ENCODE results near the gene KLF3.

The KLF3 gene

GRCh38 chr4:38656111-38656510 lies 7.9 kb upstream of the KLF3 start:
- no peak for DNase-seq (ENCODE audit: low spot score)

- no peak for DNase-seq (ENCODE audit: low spot score)
Measured at GRCh38 chr4:38659346-38659745, 4.7 kb upstream of the KLF3 start.

GRCh38 chr4:38660838-38661237 lies 3.2 kb upstream of the KLF3 start:
- no peak for DNase-seq (ENCODE audit: low spot score)

- no peak for DNase-seq (ENCODE audit: low spot score)
Measured at GRCh38 chr4:38661371-38661770, 2.6 kb upstream of the KLF3 start.

- no peak for DNase-seq (ENCODE audit: low spot score)
Measured at GRCh38 chr4:38662522-38663089, 1.4 kb upstream of the KLF3 start.

DNA sequence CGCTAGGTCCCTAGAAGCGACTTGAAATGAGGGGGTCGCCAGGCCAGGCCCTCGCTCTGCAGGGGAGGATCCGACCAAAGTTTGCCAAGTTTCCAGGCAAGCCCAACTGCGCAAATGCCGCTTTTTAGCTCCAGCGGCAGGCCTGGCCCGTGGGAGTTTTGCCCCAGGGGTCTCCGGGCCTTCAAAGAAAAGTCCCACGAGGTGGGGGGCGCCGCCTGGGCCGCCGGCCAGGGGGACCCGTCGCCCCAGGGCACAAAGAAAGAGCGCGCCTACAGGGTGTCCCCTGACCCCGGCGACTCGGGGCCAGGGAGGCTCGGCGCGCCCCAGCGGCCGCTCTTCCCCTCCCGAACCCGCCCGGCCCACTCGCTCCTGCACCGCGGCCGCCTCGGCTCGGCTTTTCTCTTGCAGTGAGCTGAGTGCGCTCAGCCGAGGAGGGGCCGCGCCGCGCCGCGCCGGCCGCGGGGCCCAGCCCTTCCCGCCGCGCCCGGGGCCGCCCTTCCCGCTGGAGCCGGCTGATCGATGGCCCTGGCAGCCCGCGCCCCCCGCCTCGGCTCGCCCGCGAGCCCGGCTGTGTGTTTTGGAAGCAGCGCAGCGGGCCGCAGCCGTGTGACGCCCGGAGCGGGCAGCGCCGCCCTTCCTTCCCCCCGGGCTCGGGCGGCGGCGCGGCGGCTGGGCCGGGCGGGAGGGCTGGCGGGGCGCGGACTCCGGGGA lies 754 bp upstream of the KLF3 start:
- no peak for DNase-seq (ENCODE audit: low spot score)

GRCh38 chr4:38664706-38665401 lies 855 bp downstream of the KLF3 start:
- DNase-seq (ENCODE audit: low spot score), result peak; percentile 62

- DNase-seq (ENCODE audit: low spot score), result no peak
Measured at GRCh38 chr4:38665551-38666411, 1.8 kb downstream of the KLF3 start.

DNA sequence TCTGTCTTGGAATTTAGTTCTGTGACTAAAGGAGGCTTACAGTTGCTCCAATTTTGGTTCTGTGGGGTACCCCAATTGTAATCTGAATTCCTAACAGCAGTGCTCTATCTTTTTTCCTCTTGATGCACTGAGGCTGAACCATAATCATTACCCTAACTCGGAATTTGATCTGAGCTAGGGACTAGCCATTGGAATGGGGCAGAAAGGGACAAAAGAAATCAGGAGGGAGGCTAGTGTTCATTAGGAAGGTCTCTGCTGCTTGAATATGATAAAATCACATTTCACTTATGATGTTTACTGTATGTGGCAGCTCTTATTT lies 2.7 kb downstream of the KLF3 start:
- DNase-seq (ENCODE audit: low spot score), result no peak

DNA sequence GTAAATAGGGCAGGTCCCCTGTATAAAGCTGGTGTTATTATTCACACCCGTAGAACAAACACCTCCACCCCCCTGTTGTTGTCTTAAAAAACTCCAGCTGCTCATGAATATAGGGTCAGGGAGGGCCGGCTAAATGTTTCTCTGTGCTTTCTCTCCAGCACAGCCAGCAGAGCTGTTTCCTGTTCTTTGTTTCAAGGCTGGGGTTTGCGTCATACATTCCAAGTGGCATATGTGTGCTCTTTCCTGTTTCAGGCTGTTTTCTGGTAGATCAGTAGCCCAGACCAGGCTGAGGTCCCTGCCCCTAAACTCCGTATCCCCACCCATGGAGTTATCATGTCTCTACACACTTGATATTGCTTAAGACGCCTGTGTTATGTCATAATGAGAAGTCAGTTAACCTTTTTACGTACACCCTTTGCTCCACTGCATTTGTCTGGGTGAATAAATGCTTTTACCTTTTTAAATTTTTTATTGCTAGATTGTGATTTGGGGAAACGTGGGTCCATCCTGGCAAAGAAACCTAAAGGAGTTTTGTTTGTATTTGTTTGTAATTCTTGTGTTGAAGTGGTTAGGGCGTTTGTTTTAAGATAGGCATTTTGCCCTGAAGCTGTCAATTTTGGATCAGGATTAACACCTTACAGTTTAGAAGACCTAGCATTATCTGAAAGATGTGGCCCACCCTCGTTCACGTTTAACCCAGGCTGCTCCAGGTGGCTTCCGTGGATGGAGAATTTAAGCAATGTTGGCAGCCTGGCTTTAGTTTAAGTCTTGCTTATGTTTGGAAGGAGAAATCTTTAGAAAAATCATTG lies 3.3 kb downstream of the KLF3 start:
- DNase-seq (ENCODE audit: low spot score), result peak; percentile 98

- no peak for DNase-seq (ENCODE audit: low spot score)
Measured at GRCh38 chr4:38668203-38668971, 4.4 kb downstream of the KLF3 start.

DNA sequence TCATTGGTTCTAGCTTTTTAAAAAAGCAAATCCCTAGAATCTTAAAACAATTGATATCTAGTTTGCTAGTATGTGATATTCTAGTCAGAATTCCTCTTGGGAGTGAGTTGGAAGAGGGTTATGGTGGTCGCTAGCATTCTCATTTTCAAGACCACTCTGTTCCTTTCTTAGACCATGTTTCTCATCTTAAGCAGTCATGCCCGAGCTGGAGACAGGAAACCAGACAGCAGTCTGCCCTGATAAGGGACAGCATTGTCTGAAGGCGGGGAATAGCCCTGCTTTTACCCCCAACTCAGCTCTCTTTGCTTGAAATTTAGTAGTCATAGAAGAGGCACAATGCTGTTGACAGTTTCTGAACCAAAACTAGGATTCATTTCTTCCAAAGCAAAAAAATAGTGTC lies 5.2 kb downstream of the KLF3 start:
- DNase-seq (ENCODE audit: low spot score), result peak; percentile 70

DNA sequence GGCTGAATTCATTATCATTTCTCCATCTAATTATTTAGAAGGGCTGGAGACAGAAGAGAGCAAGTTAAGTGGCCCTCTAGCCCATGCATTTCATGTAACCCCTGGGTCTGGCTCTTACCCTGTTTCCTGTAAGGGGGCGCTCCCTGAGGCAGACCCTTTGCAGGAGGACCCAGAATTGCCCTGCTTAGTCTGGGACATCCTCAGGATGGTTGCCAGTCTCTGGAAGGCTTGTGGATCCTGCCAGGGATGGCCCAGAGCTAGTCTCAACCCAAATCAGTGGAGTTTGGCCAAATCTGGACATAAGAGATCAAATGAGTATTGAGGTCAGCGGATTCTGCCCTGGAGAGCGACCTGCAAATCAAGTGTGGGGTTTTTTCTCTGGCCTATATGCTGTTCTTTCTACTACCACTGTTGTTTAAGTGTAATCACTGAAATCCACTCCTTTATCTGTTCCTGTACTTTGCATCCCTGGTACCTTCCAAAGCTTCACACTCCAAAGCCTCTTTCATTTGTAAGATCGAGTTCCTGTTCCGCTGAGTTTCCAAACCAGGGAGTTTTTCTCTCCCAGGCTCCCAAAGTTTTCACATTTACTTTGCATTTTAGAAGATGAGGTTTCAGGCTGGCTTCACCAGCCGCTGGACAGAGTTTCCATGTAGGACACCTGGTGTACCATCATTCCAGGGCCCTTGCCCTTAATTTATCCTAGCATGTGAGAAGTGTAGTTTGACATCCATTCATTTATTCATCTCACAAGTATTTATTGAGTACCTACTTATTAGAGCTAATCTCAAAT lies 6.3 kb downstream of the KLF3 start:
- no peak for DNase-seq (ENCODE audit: low spot score)

DNA sequence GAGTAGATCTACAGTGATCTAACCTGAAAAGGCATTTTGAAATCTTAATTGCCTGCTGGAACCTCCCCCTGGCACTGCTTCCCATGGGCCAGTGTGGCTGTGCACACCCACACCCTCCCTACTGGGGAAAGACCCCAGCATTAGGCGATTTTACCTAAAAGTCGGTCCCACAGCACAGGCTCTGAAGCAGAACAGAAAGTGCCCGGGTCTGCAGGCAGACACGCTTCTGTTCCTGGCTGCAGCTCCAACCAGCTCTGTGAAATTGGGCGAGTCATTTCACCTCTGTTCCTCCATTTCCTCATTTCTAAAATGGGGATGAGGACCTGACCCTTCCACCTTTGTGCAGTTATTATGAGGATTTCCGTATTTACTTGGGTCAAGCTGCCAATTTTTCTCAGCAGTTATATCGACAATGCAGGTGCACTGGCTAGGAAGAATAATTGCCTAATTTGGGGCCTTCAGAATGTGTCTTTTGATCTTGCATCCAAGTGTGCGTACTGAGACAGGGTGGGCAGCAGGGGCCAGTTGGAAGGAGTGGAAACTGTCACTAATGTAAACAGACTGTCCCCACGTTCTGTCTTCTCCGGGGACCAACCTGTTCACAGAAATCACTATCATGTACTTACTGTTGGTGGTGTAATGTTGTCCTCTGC lies 7.1 kb downstream of the KLF3 start:
- DNase-seq (ENCODE audit: low spot score), result no peak

DNA sequence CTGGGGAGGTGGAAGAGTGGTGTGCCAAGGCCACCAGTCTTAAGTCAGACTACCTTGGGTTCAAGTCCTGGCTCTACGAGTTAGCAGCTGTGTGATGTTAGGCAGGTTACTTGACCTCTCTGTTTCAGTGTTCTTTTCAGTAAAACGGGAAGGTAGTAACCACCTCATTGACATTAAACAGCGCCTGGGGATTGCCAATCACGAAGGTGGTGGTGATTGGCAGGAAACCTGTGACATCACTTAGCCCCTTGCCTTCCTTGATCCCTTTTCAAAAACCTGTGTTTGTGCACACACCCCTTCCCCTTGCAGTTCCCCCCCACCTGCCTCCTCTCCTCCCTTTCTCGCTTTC lies 7.6 kb downstream of the KLF3 start:
- DNase-seq (ENCODE audit: low spot score), result no peak

DNA sequence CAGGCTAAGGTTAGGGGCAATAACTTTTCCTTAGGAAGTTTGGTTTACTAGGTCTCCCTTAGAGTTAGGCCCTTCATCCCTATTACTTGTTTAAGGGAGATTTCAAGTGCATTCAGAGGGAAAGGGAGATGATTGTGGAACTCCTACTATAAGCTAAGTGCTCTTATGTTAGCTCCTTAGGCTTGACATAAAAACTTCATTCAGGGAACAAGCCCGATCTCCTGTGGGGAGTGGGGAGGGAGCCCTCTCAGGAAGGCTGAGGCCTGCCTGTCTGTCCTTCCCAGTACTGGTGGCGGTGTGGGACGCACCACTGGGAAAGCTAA lies 8.0 kb downstream of the KLF3 start:
- no peak for DNase-seq (ENCODE audit: low spot score)

GRCh38 chr4:38672397-38673129 lies 8.6 kb downstream of the KLF3 start:
- DNase-seq (ENCODE audit: low spot score), result no peak

DNA sequence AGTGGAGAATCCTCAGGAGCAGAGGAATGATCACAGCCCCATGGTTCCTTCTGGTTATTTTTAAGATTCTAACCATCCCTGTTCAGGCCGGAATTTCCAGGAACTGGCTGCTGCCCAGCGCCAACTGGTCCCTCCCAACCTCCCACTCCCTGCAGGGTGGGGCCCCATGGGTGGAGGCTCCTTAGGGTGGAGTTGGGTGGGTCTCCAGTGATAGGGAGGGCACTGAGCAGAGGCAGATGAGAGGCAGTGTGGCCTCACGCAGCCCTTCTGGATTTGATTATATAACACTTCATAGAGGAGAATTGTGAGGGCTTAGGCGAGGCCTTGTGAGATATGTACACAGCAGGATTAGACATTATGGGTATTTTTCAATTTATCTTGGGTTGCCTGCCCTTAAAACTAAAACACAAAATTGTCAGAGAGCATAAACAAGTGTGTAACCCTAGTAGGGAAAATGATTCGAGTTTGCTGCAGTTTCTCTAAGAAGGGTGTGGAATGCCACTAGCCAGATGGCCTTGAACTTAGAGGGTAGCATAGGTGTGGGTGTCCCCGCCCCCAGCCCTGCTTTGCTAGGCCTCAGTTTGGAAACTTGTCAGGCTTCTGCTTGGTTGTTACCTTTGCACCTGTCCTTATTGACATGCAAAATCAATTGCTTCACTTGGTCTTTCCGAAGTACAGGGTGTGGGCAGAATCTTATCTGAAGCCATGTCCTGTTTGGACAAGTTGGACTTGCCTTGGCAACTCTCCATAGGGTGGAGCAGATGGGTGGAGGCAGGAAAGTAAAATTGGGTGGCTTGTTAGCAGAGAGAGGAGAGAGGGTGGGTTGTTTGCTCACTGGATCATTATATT lies 9.4 kb downstream of the KLF3 start:
- no peak for DNase-seq (ENCODE audit: low spot score)

All from kidney capillary endothelial cell (primary cell).